K562 (cell line): ENCODE results near the gene KIF17. TPM values are rescaled to one million over a fixed set of nuclear protein-coding genes. Genes with fewer than 3 reads are reported as not detected.

ENCODE experiments used
- BMI1 ChIP-seq: fragments of 150-350 bp; IDR thresholded peaks from 2 replicates; pipeline ENCODE4 v1.6.1; 2014; ENCODE audit warnings: low read length
- CBFA2T3 ChIP-seq: fragments of 450-650 bp; IDR thresholded peaks from 2 replicates; pipeline ENCODE4 v1.6.1; 2017
- CEBPB ChIP-seq: fragments of 450-650 bp; IDR thresholded peaks from 2 replicates; pipeline ENCODE4 v1.6.1; 2016; ENCODE audit warnings: missing genetic modification characterization, missing compliant biosample characterization
- MAFF ChIP-seq: IDR thresholded peaks from 2 replicates; pipeline ENCODE4 v1.6.1; 2012; ENCODE audit warnings: low read length, improper control_type of control experiment
- MECOM ChIP-seq: fragments of 250-450 bp; sonication (Bioruptor Pico); IDR thresholded peaks from 2 replicates; pipeline ENCODE4 v1.8.0; 2022; ENCODE audit warnings: inconsistent platforms
- MEIS2 ChIP-seq: fragments of 450-650 bp; IDR thresholded peaks from 2 replicates; pipeline ENCODE4 v1.6.1; 2014; ENCODE audit warnings: mild to moderate bottlenecking; ENCODE audit not compliant: partially characterized antibody
- RBM39 ChIP-seq: fragments of 200-400 bp; formaldehyde crosslinking; optimal IDR thresholded peaks from 2 replicates; pipeline ENCODE3; 2018; ENCODE audit warnings: low read depth, low read length
- SUPT5H ChIP-seq: fragments of 450-650 bp; IDR thresholded peaks from 2 replicates; pipeline ENCODE4 v1.6.1; 2016
- TEAD2 ChIP-seq: fragments of 450-650 bp; IDR thresholded peaks from 2 replicates; pipeline ENCODE4 v1.6.1; 2016; ENCODE audit warnings: missing genetic modification characterization, control low read depth, missing compliant biosample characterization
- ZC3H8 ChIP-seq: fragments of 450-650 bp; IDR thresholded peaks from 2 replicates; pipeline ENCODE4 v1.6.1; 2017
- ZNF444 ChIP-seq: fragments of 250-450 bp; sonication (Bioruptor Pico); IDR thresholded peaks from 2 replicates; pipeline ENCODE4 v1.4.0; 2020; ENCODE audit warnings: mild to moderate bottlenecking, moderate library complexity
- ZNF57 ChIP-seq: fragments of 450-650 bp; formaldehyde crosslinking; IDR thresholded peaks from 2 replicates; pipeline ENCODE4 v1.4.0; 2020; ENCODE audit warnings: mild to moderate bottlenecking, moderate library complexity
- polyA plus RNA-seq, 8 experiments: library from polyadenylated mRNA; depleted of rRNA in 4 of 8; stranded (reverse) in 5 of 8; unstranded in 3 of 8; fragments of >200 nt; fragmentation: Nextera tagmentation in 2 of 8; fragmentation: Illumina TruSeq in 1 of 8; extraction: Ambion mirVana in 2 of 8; extraction: Trizol in 1 of 8; gene quantifications; 2 replicates each; pipeline versions ENCODE4 v1.2.1 to v1.2.3, GENCODE V29; 2011 to 2014; ENCODE audit warnings: inconsistent platforms in 1 of 8, missing spikeins in 1 of 8
- total RNA-seq, 7 experiments: library from RNA; depleted of rRNA in 6 of 7; stranded (reverse); fragments of >200 nt in 6 of 7; fragmentation: Illumina TruSeq in 2 of 7; extraction: Trizol in 2 of 7; gene quantifications; 2 replicates each; pipeline versions ENCODE4 v1.2.1 to v1.2.3, GENCODE V29; 2011 to 2021; ENCODE audit warnings: low replicate concordance in 1 of 7
- TF ChIP-seq, protein P1 (sequence below): fragments of 450-650 bp; IDR thresholded peaks from 2 replicates; pipeline ENCODE4 v1.6.1; 2016; ENCODE audit warnings: low read depth
- TF ChIP-seq, protein P2 (sequence below), 3 experiments: IDR thresholded peaks in 2 of 3; conservative IDR thresholded peaks in 1 of 3; 2 replicates each; pipeline ENCODE4 v1.5.1; 2011 to 2012; ENCODE audit warnings: low read length in 3 of 3, mild to moderate bottlenecking in 3 of 3, control low read depth in 2 of 3, improper control_type of control experiment in 1 of 3, inconsistent platforms in 1 of 3, low read depth in 1 of 3, mixed read lengths in 1 of 3, moderate library complexity in 1 of 3; ENCODE audit not compliant: insufficient read depth in 2 of 3
- TF ChIP-seq, protein P3 (sequence below): sonication (generic); formaldehyde crosslinking; IDR thresholded peaks from 2 replicates; pipeline ENCODE4 v1.8.0; 2022; ENCODE audit warnings: mild to moderate bottlenecking, missing genetic modification reagents, borderline replicate concordance

KIF17 gene
- total and polyA plus RNA-seq, 9 of the 15 experiments (the other 6 are each of a cell fraction or from before 2014, with no cell fraction given): 0.04 to 0.47 (median 0.18) TPM; not detected in 5

DNA sequence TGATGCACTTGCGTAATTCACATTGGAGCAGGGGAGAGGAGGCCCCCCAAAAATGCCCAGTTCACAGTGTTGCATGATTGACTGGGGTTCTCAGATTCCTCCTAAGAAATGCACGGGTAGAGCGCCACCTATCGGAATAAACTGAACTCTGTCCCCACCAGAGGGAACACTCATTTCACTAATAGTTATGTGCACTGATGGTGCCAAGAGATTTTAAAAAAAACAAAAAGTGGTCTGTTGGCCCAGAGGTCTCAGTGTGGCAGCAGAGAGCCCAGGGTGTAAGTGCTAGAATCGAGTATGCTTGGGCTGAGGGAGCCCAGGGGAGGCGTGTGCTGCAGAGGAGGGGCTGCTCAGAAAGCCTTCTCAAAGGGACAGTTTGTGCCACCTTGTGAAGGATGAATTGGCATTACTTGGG is 77.6 kb downstream of the KIF17 start (continued):
- TF ChIP-seq, protein P1, sequence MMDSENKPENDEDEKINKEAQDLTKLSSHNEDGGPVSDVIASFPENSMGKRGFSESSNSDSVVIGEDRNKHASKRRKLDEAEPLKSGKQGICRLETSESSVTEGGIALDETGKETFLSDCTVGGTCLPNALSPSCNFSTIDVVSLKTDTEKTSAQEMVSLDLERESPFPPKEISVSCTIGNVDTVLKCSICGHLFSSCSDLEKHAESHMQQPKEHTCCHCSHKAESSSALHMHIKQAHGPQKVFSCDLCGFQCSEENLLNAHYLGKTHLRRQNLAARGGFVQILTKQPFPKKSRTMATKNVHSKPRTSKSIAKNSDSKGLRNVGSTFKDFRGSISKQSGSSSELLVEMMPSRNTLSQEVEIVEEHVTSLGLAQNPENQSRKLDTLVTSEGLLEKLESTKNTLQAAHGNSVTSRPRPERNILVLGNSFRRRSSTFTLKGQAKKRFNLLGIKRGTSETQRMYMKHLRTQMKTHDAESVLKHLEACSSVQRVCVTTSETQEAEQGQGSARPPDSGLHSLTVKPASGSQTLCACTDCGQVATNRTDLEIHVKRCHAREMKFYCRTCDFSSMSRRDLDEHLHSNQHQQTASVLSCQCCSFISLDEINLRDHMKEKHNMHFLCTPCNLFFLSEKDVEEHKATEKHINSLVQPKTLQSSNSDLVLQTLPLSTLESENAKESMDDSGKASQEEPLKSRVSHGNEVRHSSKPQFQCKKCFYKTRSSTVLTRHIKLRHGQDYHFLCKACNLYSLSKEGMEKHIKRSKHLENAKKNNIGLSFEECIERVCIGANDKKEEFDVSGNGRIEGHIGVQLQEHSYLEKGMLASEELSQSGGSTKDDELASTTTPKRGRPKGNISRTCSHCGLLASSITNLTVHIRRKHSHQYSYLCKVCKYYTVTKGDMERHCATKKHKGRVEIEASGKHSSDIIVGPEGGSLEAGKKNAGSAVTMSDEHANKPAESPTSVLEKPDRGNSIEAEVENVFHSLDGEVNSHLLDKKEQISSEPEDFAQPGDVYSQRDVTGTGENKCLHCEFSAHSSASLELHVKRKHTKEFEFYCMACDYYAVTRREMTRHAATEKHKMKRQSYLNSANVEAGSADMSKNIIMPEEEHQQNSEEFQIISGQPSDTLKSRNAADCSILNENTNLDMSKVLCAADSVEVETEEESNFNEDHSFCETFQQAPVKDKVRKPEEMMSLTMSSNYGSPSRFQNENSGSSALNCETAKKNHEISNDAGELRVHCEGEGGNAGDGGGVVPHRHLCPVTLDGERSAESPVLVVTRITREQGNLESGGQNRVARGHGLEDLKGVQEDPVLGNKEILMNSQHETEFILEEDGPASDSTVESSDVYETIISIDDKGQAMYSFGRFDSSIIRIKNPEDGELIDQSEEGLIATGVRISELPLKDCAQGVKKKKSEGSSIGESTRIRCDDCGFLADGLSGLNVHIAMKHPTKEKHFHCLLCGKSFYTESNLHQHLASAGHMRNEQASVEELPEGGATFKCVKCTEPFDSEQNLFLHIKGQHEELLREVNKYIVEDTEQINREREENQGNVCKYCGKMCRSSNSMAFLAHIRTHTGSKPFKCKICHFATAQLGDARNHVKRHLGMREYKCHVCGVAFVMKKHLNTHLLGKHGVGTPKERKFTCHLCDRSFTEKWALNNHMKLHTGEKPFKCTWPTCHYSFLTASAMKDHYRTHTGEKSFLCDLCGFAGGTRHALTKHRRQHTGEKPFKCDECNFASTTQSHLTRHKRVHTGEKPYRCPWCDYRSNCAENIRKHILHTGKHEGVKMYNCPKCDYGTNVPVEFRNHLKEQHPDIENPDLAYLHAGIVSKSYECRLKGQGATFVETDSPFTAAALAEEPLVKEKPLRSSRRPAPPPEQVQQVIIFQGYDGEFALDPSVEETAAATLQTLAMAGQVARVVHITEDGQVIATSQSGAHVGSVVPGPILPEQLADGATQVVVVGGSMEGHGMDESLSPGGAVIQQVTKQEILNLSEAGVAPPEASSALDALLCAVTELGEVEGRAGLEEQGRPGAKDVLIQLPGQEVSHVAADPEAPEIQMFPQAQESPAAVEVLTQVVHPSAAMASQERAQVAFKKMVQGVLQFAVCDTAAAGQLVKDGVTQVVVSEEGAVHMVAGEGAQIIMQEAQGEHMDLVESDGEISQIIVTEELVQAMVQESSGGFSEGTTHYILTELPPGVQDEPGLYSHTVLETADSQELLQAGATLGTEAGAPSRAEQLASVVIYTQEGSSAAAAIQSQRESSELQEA: no peak
- no peak for TF ChIP-seq MAFF
- no peak for TF ChIP-seq TEAD2 (tag)
- TF ChIP-seq BMI1: no peak
- no peak for TF ChIP-seq CBFA2T3
- peak; percentile 25; the same call in 1 of the 2 replicates for TF ChIP-seq MECOM (CRISPR knock-in tag)
- peak; percentile 35 for TF ChIP-seq MEIS2
- no peak for TF ChIP-seq ZC3H8
- TF ChIP-seq RBM39: no peak
- TF ChIP-seq, protein P2, sequence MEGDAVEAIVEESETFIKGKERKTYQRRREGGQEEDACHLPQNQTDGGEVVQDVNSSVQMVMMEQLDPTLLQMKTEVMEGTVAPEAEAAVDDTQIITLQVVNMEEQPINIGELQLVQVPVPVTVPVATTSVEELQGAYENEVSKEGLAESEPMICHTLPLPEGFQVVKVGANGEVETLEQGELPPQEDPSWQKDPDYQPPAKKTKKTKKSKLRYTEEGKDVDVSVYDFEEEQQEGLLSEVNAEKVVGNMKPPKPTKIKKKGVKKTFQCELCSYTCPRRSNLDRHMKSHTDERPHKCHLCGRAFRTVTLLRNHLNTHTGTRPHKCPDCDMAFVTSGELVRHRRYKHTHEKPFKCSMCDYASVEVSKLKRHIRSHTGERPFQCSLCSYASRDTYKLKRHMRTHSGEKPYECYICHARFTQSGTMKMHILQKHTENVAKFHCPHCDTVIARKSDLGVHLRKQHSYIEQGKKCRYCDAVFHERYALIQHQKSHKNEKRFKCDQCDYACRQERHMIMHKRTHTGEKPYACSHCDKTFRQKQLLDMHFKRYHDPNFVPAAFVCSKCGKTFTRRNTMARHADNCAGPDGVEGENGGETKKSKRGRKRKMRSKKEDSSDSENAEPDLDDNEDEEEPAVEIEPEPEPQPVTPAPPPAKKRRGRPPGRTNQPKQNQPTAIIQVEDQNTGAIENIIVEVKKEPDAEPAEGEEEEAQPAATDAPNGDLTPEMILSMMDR (IDR thresholded peaks at IDR 0.05 in 2 of 3, conservative IDR thresholded peaks at IDR 0.05 in 1 of 3; ENCODE audit: insufficient read depth in 2 of 3, low read depth in 1 of 3, low read length in 3 of 3): peak; percentile 89 to 97 (median 92)
- no peak for TF ChIP-seq SUPT5H
- TF ChIP-seq ZNF57 (CRISPR knock-in tag): no peak
- TF ChIP-seq, protein P3, sequence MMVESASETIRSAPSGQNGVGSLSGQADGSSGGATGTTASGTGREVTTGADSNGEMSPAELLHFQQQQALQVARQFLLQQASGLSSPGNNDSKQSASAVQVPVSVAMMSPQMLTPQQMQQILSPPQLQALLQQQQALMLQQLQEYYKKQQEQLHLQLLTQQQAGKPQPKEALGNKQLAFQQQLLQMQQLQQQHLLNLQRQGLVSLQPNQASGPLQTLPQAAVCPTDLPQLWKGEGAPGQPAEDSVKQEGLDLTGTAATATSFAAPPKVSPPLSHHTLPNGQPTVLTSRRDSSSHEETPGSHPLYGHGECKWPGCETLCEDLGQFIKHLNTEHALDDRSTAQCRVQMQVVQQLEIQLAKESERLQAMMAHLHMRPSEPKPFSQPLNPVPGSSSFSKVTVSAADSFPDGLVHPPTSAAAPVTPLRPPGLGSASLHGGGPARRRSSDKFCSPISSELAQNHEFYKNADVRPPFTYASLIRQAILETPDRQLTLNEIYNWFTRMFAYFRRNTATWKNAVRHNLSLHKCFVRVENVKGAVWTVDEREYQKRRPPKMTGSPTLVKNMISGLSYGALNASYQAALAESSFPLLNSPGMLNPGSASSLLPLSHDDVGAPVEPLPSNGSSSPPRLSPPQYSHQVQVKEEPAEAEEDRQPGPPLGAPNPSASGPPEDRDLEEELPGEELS: no peak
- peak; percentile 36; the same call in 1 of the 2 replicates for TF ChIP-seq CEBPB
- no peak for TF ChIP-seq ZNF444
